HuH-7.5 (cell line): ENCODE measurements around the gene CARD19.

ENCODE experiments used
- DNase-seq: peaks from one replicate; pipeline ENCODE4 v3.0.0; 2011; ENCODE audit warnings: low spot score

The CARD19 gene

DNA sequence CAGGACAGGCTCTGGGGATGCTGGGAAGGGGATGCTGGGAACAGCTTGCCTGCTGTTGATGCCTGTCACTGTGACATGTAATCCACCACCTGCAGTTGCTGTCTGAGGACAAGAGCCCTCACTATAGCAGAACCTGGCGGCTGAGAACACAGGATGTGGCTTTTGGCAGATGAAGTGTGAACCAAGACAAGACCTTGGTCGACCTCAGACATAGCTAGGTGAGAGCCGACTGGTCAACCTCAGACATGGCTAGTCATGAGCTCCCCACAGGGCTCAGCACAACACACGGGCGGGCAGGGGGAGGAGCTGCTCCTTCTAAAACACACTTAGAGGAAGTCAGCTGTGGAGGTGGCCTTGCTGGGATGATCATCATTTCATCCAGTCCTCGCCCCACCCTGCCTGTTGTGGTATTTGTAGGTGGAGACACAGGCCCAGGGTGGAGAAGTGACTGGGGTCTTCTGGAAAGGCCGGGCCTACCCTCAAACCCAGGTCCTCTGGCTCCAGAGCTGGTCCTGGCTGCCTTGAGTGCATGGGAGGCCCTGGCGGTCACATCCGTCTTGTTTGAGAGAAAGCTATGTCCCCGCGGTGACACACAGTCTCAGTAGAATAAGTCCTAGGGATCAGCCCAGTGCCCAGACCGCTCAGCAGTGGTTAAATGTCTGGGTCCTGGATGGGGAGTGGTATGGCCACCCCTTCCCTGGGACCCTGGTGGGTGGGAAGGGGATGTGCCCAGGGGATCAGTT lies 31.5 kb upstream of the CARD19 start:
- no peak for DNase-seq

DNA sequence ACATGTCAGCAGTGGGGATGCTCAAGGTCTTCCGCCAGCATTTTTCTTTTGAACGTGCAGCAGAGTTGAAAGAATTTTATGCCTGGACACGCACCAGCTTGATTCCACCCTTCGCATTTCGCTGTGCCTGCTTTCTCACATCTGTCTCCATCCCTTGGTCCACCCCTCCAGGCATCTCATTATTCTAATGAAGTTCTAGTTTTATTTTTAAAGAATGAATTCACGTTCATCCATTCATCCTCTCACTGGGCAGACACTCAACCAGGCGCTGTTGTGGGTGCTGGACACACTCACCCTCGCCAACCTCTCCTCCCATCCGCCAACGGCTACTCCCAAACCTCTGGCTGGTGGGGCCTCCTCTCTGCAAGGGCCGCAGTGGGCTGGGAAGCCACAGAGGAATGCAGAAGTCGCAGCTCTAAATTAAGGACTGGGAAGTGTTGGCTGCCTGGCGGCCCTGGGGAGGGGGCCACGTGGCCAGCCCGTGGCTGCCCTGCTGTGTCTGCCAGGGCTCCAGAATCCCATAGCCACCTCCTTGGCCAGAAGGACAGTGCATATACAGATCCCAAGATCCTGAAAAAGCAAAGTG lies 30.8 kb upstream of the CARD19 start:
- no peak for DNase-seq

DNA sequence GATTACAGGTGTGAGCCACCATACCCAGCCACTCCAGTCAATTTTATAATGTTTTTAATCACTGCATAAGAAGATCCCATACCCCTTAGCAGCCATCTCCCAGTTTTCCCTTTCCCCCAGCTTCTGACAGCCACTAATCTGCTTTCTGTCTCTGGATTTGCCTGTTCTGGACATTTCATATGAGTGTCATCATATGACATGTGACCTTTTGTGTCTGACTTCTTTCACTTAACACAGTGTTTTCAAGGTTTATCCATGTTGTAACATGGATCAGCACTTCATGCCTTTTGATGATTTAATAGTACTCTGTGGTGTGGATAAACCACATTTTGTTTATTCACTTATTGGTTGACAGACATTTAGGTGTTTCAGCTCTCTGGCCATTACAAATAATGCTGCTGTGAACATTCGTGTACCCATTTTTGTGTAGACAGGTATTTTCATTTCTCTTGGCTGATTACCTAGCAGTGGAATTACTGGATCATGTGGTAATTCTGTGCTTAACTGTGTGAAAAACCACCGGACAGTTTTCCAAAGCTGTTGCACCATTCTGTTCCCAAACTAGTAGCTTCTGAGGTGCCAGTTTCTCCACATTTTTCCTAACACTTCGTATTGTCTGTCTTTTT lies 28.9 kb upstream of the CARD19 start:
- no peak for DNase-seq

DNA sequence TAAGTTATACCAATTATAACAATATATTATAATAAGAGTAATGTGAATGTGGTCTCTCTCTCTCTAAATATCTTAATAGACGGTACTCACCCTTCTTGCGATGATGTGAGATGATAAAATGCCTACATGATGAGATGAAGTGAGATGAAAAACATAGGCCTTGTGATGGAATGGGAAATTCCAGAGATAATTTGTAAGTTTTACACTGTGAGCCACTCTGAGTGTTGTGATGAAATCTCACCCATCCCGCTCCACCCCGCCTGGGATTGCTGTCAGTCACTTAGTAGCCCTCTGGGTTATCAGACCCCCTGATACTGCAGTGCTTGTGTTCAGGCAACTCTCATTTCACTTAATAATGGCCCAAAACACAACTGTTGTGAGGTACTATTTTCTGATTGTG lies 27.1 kb upstream of the CARD19 start:
- no peak for DNase-seq

DNA sequence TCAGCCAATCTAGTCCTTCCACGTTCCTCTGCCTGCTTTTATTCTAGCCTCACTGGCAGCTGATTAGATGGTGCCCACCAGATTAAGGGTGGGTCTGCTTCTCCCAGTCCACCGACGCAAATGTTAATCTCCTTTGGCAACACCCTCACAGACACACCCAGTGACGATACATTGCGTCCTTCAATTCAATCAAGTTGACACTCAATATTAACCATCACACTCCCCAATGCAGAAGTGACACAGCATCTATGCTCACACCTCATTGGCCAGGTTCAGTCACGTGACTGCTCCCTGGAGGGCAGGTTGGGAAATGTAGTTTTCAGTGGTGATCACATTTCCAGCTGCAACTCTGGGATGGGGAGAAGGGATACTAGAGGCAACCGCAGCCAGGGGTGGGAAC lies 24.6 kb upstream of the CARD19 start:
- DNase-seq = no peak

DNA sequence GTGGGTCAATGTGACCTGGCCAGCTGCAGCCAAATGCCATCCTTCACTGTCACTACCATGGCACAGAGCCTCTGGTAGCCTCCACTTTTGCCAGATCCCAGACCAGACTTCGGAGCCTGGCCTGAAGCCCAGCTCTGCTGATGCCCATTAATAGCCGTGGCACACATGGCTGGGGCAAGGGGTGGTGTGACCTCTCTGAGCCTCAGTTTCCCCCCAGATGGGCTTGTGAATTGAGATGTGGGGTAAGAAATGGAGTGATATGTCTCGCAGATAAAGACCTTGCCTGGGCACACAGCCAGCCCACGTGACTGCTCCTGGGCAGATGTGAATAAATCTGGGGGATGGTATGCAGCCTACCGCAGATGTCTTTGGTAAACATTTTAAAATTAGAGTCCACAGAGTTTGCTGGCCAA lies 23.6 kb upstream of the CARD19 start:
- no peak for DNase-seq

DNA sequence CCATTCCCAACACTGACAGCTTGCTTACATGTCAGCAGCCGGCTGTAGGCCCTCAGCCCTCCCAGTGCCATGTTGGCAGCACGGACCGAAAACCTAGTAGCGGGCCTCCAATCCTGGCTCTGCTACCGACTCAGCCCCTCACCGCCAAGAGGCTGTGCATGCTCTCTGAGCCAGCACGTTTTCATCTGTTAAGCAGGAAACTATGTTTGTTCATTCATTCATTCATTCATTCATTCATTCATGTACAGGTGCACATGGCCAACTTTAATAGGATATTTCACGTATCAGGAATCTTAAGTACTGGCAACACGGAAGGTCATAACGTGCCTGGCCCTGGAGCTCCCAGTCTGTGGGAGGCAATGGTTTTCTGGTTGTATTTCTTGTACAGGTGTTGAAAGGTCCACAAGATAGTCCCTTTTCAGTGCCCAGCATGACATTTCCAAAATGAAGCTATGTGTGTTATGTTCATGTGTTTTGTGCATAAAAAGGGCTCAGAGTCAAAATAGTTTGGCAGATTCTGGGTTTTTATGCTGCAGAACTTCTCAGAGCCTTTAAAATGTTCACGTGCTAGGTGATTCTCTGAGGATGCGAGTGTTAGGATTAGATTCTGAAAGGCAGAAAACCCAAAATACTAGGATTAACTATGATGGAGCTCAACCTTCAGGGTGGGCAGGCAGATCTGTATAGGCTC lies 19.8 kb upstream of the CARD19 start:
- DNase-seq = no peak

DNA sequence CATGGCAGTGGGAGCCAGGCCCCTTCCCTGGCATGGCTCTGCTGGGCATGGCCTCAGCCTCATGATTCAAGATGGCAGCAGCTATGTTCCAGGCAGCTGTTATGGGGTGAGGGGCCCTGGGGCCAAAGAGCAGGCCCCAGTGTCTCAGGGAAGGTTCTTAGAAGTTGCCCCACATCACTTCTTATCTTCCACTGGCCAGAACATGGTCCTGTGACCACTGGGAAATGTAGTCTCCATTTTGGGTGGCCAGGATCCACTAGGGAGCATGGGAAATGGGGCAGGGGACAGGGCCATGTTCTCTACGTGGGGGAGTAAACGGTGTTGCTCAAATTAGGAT lies 19.3 kb upstream of the CARD19 start:
- no peak for DNase-seq

DNA sequence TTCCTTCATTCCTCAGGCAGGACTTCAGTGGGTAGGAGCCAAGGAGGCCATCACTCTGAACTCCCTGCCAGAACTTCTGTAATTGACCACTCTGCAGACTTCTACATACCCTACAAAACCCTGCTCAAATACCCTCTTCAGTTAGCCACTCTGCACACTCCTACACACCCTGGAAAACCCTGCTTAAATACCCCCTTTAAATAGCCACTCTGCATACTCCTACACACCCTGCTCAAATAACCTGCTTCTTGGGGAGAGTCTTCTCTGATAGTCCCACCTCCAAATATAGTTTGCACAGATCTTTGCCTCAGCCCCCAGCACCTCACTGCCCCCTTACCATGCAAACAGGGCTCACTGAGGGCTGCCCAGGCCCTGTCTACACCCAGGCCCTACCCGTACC lies 18.6 kb upstream of the CARD19 start:
- DNase-seq = no peak

DNA sequence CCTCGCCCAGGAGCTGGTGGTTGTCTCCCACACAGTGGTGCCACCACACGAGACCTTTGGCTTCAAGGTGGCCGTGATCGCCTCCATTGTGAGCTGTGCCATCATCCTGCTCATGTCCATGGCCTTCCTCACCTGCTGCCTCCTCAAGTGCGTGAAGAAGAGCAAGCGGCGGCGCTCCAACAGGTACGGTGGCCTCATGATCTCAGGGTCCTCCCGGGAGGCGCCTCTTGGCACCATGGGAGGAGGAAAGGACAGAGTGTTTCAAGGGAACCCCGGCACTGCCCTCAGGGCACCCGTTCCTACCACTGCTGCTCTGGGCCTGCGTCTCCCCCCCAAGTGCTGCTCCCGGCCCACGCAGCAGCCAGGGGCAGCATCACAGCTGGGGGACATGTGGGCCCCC lies 18.2 kb upstream of the CARD19 start:
- no peak for DNase-seq

DNA sequence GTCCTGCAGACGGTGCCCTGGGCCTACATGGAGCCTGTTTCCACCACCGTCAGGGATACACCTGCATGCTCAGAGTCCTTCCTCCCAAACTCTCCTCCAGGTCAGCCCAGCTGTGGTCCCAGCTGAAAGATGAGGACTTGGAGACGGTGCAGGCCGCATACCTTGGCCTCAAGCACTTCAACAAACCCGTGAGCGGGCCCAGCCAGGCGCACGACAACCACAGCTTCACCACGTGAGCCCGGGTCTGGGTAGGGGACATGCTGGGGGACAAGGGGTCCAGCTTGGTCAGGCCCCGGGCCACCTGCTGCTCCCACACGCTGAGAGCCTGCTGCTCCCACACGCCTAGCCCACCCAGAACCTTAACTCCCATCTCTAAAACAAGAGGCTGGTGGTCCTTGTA lies 16.6 kb upstream of the CARD19 start:
- no peak for DNase-seq

DNA sequence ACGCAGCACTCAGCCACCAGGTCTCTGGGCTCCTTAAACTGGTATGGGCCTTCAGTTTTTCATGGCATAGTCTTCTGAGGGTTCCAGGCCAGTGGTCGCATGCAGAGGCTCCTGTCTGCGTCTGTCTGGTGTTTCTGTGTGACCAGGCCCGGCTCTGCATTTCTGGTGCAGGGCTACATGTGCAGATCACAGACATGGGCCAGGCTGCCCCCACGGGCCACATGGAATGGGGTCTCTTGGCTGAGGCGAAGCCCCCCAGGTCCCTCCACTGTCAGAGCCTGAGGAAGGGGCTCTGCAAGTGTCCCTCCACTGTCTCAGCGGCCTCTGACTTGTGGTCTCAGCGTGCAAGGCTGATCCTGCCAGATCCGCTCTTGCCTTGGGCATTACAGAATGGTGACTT lies 15.6 kb upstream of the CARD19 start:
- DNase-seq = no peak

DNA sequence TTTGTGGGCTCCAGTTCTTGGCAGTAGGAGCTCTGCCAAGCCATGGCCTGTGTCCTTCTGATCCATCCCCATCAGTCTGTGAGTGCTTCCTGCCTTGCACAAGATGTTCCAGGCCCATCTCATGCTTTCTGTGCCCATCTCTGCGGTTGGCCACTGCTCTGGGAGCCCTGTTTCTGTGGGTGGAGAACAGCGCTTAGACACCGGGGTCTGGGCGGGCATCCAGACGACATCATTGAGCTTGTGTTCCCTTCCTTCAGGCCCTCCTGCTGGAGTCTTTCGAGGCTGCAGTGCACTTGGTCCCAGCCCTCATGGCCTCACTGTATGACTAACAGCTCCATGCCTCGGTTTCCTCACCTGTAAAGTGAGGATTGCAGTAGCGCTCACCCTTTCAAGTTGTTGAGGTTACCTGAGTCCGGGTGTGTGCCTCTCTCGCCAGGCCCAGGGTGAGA lies 14.9 kb upstream of the CARD19 start:
- no peak for DNase-seq

DNA sequence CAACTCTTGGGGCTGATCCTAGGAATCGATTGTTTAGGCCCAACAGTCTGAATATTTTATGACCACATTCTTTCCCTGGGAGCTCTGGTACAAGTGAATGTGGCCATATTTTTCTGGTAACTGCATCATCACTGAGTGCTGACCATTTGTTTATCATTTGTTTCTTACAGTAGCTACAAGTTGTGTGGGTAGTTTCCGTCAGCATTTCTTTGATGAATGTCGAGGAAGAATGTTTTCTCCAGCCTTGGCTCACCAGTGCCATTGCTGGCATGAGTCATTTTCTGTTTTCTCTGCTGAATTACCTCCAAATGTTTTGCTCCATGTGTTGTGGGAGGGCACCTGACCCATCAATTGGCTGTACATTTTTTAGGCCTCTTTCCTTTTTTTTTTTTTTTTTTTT lies 14.1 kb upstream of the CARD19 start:
- DNase-seq = no peak

DNA sequence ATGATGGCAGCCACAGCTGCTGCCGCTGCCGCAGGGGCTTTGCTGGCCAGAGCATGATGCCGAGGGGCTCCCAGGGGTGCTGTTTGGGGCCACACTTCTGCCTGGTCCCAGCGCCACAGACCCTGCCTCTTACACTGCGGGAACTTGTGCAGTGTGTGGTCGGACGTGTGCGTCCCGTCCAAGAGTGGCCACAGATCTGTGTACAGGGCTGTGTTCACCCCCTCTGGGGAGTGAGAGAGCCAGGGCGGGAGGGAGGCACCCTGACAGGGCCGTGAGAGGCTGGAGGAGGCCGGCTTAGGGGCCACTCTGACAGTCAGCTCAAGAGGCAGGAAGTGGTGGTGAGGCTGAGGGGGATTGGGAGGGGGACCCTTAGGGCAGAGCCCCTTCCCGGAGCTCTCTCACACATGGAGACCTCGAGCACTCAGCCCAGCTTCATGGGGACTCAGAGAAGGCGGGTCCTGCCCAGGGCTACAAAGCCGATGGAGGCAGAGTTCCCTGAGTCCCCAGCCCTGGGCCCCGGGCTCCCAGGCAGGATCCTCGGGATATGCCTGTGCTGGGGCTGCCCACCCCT lies 13.1 kb upstream of the CARD19 start:
- DNase-seq = no peak

DNA sequence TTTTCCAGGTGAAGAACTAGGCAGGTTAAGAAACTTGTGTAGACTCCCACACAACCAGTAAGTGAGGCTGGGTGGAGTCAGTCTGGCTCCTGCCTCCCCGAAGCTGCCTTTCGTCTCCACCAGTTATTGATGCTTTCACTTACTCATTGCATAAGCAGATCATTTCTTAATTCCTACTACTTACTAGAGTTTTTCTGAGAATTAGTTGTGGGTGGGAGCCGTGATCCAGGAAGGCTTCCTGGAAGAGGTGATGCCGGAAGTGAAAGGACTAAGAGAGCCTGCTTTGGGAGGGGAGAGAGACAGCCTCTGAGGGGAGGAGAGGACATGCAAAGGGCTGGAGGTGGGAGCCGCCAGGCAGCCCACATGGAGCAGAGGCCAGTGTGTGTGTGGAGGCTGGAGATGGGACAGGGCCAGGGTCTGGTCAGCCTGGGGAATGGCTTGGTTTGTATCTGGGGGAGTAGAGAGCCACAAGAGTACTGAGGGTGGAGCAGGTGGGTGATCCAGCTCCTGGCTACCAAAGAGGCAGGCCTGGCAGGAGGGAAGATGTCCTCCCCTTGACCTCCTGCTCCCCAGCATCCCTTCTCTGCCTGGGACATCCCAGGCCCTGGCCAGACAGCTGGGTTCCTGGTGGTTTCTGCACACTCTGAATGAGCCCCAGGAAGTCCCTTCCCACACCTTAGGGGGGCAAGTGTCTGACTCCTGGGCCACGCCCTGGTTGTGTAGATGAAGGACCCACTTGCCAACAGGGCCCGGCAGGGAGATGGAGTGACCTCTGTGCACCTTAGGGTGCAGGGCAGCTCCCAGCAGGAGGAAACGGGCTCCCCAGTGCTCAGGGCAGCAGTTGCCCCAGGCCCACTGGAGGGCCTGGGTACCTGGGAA lies 12.2 kb upstream of the CARD19 start:
- no peak for DNase-seq

DNA sequence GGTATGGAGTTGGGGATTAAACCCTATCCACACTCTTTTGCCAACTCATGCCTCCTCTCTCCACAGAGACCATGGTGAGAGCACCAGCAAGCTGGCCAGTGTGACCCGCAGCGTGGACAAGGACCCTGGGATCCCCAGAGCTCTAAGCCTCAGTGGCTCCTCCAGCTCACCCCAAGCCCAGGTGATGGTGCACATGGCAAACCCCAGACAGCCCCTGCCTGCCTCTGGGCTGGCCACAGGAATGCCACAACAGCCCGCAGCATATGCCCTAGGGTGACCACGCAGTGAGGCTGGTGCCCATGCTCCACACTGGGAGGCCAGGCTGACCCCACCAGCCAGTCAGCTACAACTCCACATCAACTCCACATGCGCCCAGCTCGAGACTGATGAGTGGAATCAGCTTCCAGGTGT lies 11.5 kb upstream of the CARD19 start:
- no peak for DNase-seq

DNA sequence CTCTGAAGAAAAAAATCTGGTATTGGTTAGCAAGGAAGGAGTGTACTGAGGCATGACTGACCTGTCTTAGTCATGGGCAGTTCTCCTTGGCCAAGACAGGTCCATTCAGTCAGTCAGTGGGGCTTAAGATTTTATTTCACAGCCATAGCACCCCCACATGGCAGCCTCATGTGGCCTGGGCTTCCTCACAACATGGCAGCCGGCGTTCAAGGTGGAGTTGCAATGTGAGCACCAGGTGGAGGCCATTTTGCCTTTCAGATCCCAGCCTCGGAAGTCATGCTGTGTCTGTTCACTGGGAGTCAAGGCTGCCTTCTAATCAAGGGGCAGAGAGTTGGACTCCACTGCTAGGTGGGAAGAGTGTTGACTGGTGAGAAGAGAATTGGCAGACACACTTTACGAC lies 10.3 kb upstream of the CARD19 start:
- DNase-seq = no peak

DNA sequence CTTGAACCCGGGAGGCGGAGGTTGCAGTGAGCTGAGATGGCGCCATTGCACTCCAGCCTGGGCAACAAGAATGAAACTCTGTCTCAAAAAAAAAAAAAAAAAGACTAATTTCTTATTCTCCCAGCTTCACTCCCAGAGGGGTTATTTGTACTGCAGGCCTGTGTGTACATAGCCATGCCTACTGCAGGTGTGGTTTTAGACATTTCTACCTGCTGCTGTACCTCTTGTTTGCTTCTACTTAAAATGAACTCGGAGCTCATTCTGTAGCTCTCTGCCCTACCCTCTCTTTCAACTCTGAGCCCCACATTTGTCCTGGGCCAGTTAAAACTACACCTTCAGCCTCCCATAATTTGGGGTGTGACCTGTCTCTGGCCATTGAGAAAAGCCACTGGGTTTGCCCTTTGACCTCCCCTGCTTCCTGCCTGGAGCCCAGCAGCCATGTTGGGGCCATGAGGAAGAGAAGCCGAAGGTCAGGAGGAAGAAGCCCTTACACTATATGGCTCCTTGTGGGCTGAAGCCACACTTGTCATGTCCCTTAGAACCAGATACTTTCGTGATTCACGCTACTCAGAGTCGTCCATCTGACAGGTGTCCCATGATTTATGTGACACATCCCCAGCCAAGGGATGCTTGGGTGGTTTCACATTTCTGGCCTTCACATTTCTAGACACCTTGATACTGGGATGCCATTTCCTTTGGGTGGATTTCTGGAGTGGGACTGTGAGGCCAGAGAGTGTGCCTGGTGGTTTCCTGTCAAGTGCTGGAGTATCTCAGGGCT lies 9.4 kb upstream of the CARD19 start:
- DNase-seq = no peak

DNA sequence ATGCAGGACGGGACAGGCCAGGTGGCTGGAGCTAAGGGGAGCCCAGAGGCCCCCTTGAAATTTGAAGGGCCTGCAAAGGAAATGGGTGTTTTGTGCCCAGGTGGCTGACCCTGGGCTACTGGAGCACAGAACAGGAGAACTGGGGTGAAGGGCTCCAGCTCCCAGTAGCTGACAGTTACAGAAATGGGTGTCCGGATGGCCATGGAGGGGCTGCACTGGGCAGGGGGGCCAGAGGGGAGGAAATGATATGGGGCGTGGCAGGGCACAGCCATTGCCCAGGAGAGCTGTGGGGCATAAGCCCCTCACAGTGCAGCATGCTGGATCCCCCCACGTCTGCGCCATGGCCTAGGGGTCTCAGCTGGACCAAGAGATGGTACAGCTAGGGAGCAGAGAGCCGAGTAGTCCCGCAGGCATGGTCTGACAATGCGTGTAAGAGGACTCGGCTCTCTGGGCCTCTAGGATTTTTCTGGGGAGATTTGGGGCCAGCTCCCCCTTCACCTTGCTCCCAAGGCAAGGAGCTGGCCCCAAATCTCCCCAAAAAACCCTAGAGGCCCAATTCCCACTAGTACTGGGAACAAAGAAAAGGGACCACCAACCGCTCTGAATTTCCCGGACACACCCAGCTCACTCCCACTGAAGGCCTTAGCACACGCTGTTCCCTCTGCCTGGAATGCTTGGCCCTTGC lies 7.9 kb upstream of the CARD19 start:
- no peak for DNase-seq

DNA sequence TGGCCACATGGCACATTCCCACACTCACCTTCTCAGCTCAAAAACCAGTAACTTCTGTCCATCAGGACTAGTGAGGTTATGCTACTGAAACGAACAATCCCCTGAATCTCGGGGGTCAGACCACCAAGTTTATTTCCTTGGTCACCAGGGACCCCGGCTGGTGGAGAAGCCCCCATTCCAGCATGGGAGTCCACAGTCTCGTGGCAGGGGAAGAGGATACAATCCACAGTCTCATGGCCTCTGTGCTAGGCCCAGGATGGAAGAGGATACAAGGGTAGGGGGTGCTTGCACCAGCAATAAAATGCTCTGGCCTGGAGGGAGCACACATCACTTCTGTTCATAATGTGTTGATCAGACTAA lies 7.4 kb upstream of the CARD19 start:
- DNase-seq = no peak
